Activated naive CD8-positive, alpha-beta T cell treated with anti-CD3 and anti-CD28 coated beads, Interleukin-2, amount 10 ng/mL, durations not matched to agents 7 days and 5 days (primary cell): Measurements from ENCODE around the gene CNNM1. TPM values are rescaled to one million over a fixed set of nuclear protein-coding genes. Genes with fewer than 3 reads are reported as not detected.

Experiments used
- ATAC-seq: fragments of 150-1000 bp; cut with Tn5 transposase; one replicate; pipeline ENCODE4 v1.10.0; 2021; ENCODE audit warnings: low read depth, moderate library complexity
- POLR2A ChIA-PET: fragments of 350-600 bp; sonication (Branson Sonifier 250); formaldehyde crosslinking; loops from one replicate; lab custom pipeline; 2021; ENCODE audit warnings: antibody characterized with exemption; lab: Charles Lee
- DNase-seq: peaks from one replicate; pipeline ENCODE4 v3.0.0; 2021
- H3K27ac Mint-ChIP-seq: one replicate; pipeline ENCODE4 v1.8.0; 2022; ENCODE audit warnings: mild to moderate bottlenecking, mixed read lengths
- H3K27me3 Mint-ChIP-seq: one replicate; pipeline ENCODE4 v1.8.0; 2022; ENCODE audit warnings: mild to moderate bottlenecking, moderate library complexity, mixed read lengths
- H3K36me3 Mint-ChIP-seq: one replicate; pipeline ENCODE4 v1.8.0; 2021; ENCODE audit warnings: mild to moderate bottlenecking, mixed read lengths
- H3K4me1 Mint-ChIP-seq: one replicate; pipeline ENCODE4 v1.8.0; 2021; ENCODE audit warnings: mixed read lengths
- H3K4me3 Mint-ChIP-seq: one replicate; pipeline ENCODE4 v1.8.0; 2022; ENCODE audit warnings: mild to moderate bottlenecking, moderate library complexity, mixed read lengths
- H3K9me3 Mint-ChIP-seq: one replicate; pipeline ENCODE4 v1.8.0; 2021; ENCODE audit warnings: mixed read lengths
- total RNA-seq, 2 experiments: library from RNA; stranded (reverse); gene quantifications; one replicate each; pipeline ENCODE4 v1.2.3, GENCODE V29; 2021

Gene CNNM1
- total RNA-seq, 2 experiments from 2014 or later: 0.26 to 0.50 TPM

DNA sequence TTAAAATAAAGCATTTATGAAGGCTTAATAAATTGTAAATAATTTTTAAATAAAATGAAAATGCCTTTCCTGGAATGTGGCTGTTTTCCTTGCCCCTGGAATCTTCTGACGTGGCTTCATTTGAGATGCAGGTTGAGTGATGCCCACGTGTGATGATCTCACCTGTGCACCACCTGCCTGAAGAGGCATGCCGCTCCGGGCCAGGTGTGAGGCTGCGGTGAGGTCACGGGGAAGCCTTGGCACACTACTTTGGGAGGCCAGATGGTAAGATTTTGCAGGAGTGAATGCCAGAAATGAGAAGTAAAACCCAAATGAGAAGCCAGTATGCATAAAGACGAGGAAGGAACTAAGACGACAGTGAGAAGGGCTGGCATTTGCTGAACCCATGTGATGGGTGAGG lies 65.1 kb downstream of the CNNM1 start:
- Mint-ChIP-seq H3K9me3 (no peaks in the 10 kb centered on the region), H3K36me3 (peaks cover 3% of the 10 kb centered on the region), H3K4me1 (peaks cover 10% of the 10 kb centered on the region), H3K4me3 (no peak overlapping the region), H3K27ac (no peak overlapping the region), H3K27me3 (peaks cover 8% of the 10 kb centered on the region)
- POLR2A ChIA-PET: no interaction called here
- ATAC-seq (no peak), DNase-seq (no peak)

DNA sequence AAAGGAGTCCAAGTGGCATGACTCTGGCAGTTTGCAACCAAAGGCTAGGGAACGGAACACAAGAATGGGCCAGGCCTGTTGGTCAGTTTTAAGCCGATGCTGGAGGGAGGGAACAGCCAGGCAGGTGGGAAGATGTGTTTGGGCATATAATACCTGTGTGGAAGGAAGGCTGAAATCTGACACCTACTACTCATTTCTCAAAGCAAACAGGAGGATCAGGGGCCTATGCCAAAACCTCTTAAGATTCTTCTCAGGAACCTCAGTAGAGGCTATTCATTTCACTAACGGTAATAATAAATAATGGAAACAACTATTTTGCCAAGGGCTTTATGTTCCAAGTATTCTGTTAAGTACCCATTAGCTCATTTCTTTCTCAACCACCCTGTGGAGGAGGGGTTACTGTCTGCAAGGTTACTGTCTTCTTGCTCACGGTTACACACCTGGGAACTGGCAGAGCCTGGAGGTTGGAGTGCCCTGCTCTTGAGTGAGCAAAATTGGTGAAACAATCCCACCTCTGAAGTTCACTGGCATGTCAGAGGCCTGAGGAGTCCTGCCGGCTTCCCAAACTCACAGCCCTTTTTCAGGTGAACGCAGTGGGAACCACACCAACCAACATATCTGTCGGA lies 65.7 kb downstream of the CNNM1 start:
- POLR2A ChIA-PET: no interaction called here
- Mint-ChIP-seq H3K4me1 (peaks cover 10% of the 10 kb centered on the region), H3K4me3 (no peak overlapping the region), H3K27ac (no peak overlapping the region), H3K36me3 (peaks cover 3% of the 10 kb centered on the region), H3K9me3 (no peaks in the 10 kb centered on the region), H3K27me3 (peaks cover 8% of the 10 kb centered on the region)
- DNase-seq: no peak
- ATAC-seq: no peak

GRCh38 chr10:99395750-99396445 lies 66.7 kb downstream of the CNNM1 start:
- Mint-ChIP-seq H3K36me3 (peaks cover 3% of the 10 kb centered on the region), H3K27ac (no peak overlapping the region)

GRCh38 chr10:99396471-99396870 lies 67.3 kb downstream of the CNNM1 start:
- POLR2A ChIA-PET: no interaction called here
- ATAC-seq (no peak), DNase-seq (no peak)
- Mint-ChIP-seq H3K36me3 (peaks cover 3% of the 10 kb centered on the region), H3K27me3 (peaks cover 2% of the 10 kb centered on the region), H3K27ac (no peak overlapping the region), H3K9me3 (no peaks in the 10 kb centered on the region), H3K4me3 (no peak overlapping the region), H3K4me1 (peaks cover 10% of the 10 kb centered on the region)

More at GRCh38 chr10:99395750-99396445, 66.7 kb downstream of the CNNM1 start:
- Mint-ChIP-seq H3K9me3 (no peaks in the 10 kb centered on the region), H3K4me3 (no peak overlapping the region), H3K27me3 (peaks cover 2% of the 10 kb centered on the region), H3K4me1 (peaks cover 10% of the 10 kb centered on the region)
- ATAC-seq (no peak), DNase-seq (no peak)
- POLR2A ChIA-PET: no interaction called here

DNA sequence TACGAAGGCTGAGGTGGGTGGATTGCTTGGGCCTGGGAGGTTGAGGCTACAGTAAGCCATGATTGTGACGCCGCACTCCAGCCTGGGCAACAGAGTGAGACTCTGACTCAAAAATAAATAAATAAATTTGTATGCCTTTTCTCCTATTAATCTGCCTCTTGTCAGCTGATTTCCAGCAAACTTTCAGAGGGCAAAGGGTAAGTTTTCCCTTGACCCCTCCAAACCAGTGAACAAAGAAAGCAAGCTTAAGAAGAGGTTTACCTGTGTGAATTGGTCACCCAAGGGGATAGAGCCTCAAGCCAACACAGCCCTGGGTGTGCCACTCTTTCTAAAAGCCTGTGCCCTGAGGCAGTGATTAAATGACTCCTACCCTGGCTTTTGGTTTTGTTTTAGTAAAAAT lies 70.5 kb downstream of the CNNM1 start:
- no peak overlapping the region for H3K4me3 Mint-ChIP-seq
- H3K4me1 Mint-ChIP-seq: peaks cover 5% of the 10 kb centered on the region
- no peak overlapping the region for H3K27ac Mint-ChIP-seq
- H3K27me3 Mint-ChIP-seq: no peaks in the 10 kb centered on the region
- ATAC-seq: no peak
- H3K36me3 Mint-ChIP-seq: peaks cover 3% of the 10 kb centered on the region
- DNase-seq: no peak
- POLR2A ChIA-PET: no interaction called here
- no peaks in the 10 kb centered on the region for H3K9me3 Mint-ChIP-seq

- H3K27me3 Mint-ChIP-seq: no peaks in the 10 kb centered on the region
- H3K4me3 Mint-ChIP-seq: no peak overlapping the region
- no peak overlapping the region for H3K27ac Mint-ChIP-seq
- H3K36me3 Mint-ChIP-seq: peaks cover 8% of the 10 kb centered on the region
- POLR2A ChIA-PET: no interaction called here
- no peak for ATAC-seq
- H3K9me3 Mint-ChIP-seq: no peaks in the 10 kb centered on the region
- H3K4me1 Mint-ChIP-seq: no peaks in the 10 kb centered on the region
- DNase-seq: no peak
Observed at GRCh38 chr10:99403674-99404073, 74.5 kb downstream of the CNNM1 start.

DNA sequence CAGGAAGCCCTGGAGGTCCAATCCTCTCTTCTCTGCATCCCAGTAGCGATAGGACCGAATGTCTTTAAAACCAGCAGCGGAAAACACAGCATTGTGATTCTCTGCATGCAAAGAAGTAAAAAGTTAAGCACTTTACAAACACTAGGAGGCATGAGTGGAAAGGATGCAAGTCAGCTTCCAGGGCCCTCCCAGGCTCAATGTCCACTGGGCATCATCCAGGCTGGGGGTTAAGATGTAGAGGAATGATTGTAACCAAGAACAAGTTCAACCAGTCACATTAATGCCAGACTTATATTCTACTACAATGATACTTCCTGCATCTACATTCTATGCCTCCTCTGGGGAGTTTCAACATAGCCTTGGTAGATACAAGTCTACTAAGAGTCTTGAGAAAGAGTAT lies 77.0 kb downstream of the CNNM1 start:
- ATAC-seq: no peak
- DNase-seq: no peak
- Mint-ChIP-seq H3K9me3 (no peaks in the 10 kb centered on the region), H3K27ac (no peak overlapping the region), H3K4me3 (no peak overlapping the region), H3K4me1 (no peaks in the 10 kb centered on the region), H3K27me3 (no peaks in the 10 kb centered on the region), H3K36me3 (peaks cover 8% of the 10 kb centered on the region)
- POLR2A ChIA-PET: no interaction called here

DNA sequence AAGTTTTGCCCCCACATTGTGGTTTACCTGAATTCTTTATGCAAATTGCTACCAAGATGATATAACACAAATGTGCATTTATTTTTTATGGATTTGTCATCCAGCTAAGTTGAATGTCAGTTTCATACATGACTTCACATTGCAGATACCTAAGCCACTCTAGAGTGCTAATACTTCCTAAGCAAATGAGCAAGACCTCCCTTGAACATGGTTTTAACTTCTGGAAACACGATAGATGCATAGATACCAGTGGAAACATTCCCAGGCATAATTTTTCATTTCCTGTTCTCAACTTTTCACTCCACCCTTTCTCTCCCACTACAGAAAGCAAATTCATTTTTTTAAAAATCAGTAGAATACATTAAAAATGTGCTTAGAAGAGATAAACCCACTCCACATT lies 81.0 kb downstream of the CNNM1 start:
- no peak for DNase-seq
- Mint-ChIP-seq H3K4me1 (no peaks in the 10 kb centered on the region), H3K27ac (no peak overlapping the region), H3K4me3 (no peak overlapping the region), H3K9me3 (no peaks in the 10 kb centered on the region), H3K27me3 (no peaks in the 10 kb centered on the region), H3K36me3 (peaks cover 22% of the 10 kb centered on the region)
- ATAC-seq: no peak
- POLR2A ChIA-PET: no interaction called here

GRCh38 chr10:99410876-99411275 lies 81.7 kb downstream of the CNNM1 start:
- Mint-ChIP-seq H3K36me3 (peaks cover 20% of the 10 kb centered on the region), H3K27ac (no peak overlapping the region), H3K27me3 (no peaks in the 10 kb centered on the region), H3K4me3 (no peak overlapping the region), H3K9me3 (no peaks in the 10 kb centered on the region), H3K4me1 (no peaks in the 10 kb centered on the region)
- ATAC-seq (no peak), DNase-seq (no peak)
- POLR2A ChIA-PET: no interaction called here

GRCh38 chr10:99411546-99411945 lies 82.4 kb downstream of the CNNM1 start:
- H3K27me3 Mint-ChIP-seq: no peaks in the 10 kb centered on the region
- DNase-seq (no peak), ATAC-seq (no peak)
- H3K9me3 Mint-ChIP-seq: no peaks in the 10 kb centered on the region
- H3K4me3 Mint-ChIP-seq: no peak overlapping the region
- peaks cover 24% of the 10 kb centered on the region for H3K36me3 Mint-ChIP-seq
- POLR2A ChIA-PET: interaction anchor here (0.5 to 1.5 kb wide), 3 partner anchors 19 to 349 kb away, joined by 3 to 6 read pairs (median 5); partner anchors contain the start of gene GOT1
- no peaks in the 10 kb centered on the region for H3K4me1 Mint-ChIP-seq
- H3K27ac Mint-ChIP-seq: no peak overlapping the region

- H3K36me3 Mint-ChIP-seq: peaks cover 24% of the 10 kb centered on the region
- ATAC-seq (no peak), DNase-seq (no peak)
- H3K9me3 Mint-ChIP-seq: no peaks in the 10 kb centered on the region
- POLR2A ChIA-PET: interaction anchor here (0.5 to 1.5 kb wide), 3 partner anchors 18 to 350 kb away, joined by 3 to 6 read pairs (median 5); partner anchors contain the start of gene GOT1
- no peaks in the 10 kb centered on the region for H3K4me1 Mint-ChIP-seq
- no peaks in the 10 kb centered on the region for H3K27me3 Mint-ChIP-seq
- H3K4me3 Mint-ChIP-seq: no peak overlapping the region
- H3K27ac Mint-ChIP-seq: no peak overlapping the region
Observed at GRCh38 chr10:99412099-99412498, 82.9 kb downstream of the CNNM1 start.

GRCh38 chr10:99418910-99419624 lies 89.9 kb downstream of the CNNM1 start:
- no peaks in the 10 kb centered on the region for H3K27me3 Mint-ChIP-seq
- H3K27ac Mint-ChIP-seq: no peak overlapping the region
- H3K9me3 Mint-ChIP-seq: no peaks in the 10 kb centered on the region
- ATAC-seq (no peak), DNase-seq (no peak)
- peaks cover 37% of the 10 kb centered on the region for H3K36me3 Mint-ChIP-seq
- POLR2A ChIA-PET: interaction anchor here (0.6 kb wide), 1 partner anchor 148 kb away, joined by 4 read pairs; no protein-coding TSS in a partner anchor
- H3K4me3 Mint-ChIP-seq: no peak overlapping the region
- H3K4me1 Mint-ChIP-seq: peaks cover 2% of the 10 kb centered on the region

GRCh38 chr10:99419688-99420087 lies 90.5 kb downstream of the CNNM1 start:
- ATAC-seq: no peak
- no peak overlapping the region for H3K27ac Mint-ChIP-seq
- no peaks in the 10 kb centered on the region for H3K27me3 Mint-ChIP-seq
- H3K4me1 Mint-ChIP-seq: peaks cover 2% of the 10 kb centered on the region
- no peak for DNase-seq
- no peak overlapping the region for H3K4me3 Mint-ChIP-seq
- POLR2A ChIA-PET: interaction anchor here (0.6 kb wide), 1 partner anchor 148 kb away, joined by 4 read pairs; no protein-coding TSS in a partner anchor
- H3K9me3 Mint-ChIP-seq: no peaks in the 10 kb centered on the region
- H3K36me3 Mint-ChIP-seq: peaks cover 31% of the 10 kb centered on the region
